Activated CD8-positive, alpha-beta memory T cell treated with anti-CD3 and anti-CD28 coated beads for 48 hours (primary cell): ENCODE data around the gene DHX57.
"Not testable (repeated sequence)": the region's sequence is repeated elsewhere in the genome, so short reads cannot be mapped to it uniquely, and the experiment has no call there.

Experiments
- DNase-seq, 3 experiments: peaks; one replicate each; pipeline ENCODE4 v3.0.0-alpha.2; 2020; ENCODE audit warnings: low read depth in 2 of 3, low spot score in 2 of 3

The DHX57 gene

DNA sequence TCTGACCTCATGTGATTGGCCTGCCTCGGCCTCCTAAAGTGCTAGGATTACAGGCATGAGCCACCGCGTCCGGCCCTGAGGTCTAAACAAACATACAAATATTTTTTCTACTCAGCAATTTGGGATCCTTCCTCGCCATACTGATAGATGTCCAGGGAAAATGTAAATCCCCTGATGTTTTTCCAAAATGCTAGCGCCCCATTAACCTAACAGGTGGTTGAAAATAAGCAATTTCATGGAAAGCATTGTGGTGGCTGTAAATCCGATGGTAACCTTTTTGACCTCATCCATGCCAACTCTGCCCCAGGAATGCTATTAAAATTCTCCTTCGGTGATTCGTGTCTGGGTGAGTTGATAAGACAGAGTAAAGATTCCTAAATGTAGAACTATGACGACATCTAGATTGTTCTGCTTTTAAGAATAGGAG, 78.5 kb downstream of the DHX57 start:
- no peak for DNase-seq

GRCh38 chr2:38795016-38795415, 80.7 kb downstream of the DHX57 start:
- DNase-seq: not testable (repeated sequence)

GRCh38 chr2:38794235-38794946, 81.3 kb downstream of the DHX57 start:
- no peak for DNase-seq

DNA sequence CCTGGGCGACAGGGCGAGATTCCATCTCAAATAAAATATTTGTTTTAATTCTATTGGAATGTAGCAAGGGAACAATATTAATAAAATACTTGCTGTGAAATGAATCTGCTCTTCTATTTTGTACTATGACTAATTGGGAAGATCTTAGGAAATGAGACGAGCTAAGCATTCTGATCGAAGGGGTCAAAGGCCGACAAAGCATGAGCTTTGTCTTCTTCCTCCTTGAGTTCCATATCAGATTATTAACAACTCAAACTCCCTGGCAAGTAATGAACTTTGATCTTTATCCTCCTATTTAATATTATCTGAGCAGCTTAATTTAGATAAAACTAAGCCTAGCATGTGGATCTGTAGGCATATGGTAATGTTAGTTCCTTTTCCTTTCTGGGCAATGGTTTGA, 82.2 kb downstream of the DHX57 start:
- no peak for DNase-seq

GRCh38 chr2:38792751-38793150, 83.0 kb downstream of the DHX57 start:
- no peak for DNase-seq

GRCh38 chr2:38792321-38792720, 83.4 kb downstream of the DHX57 start:
- not testable (repeated sequence) for DNase-seq

- DNase-seq: no peak
These were observed 84.0 kb downstream of the DHX57 start for GRCh38 chr2:38791744-38792143.

- no peak for DNase-seq
These were observed 86.0 kb downstream of the DHX57 start for GRCh38 chr2:38789691-38790090.

DNA sequence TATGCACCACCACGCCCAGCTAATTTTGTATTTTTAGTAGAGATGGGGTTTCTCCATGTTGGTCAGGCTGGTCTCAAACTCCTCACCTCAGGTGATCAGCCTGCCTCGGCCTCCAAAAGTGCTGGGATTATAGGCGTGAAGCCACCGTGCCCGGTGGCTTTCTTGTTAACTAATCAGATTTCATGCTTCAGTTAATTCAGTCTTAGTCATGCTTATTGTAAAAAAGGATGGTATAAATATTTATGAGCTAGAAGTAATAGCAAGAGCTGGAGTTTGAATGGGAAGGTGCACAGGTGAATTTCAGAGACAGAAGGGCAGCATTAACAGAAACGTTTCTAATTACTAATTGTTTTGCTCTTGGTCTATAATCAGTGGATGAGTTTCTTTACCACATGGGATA, 87.4 kb downstream of the DHX57 start:
- DNase-seq: no peak

- no peak for DNase-seq
These were observed 92.1 kb downstream of the DHX57 start for GRCh38 chr2:38783586-38783985.

- DNase-seq: no peak
These were observed 97.0 kb downstream of the DHX57 start for GRCh38 chr2:38778687-38779082.

DNA sequence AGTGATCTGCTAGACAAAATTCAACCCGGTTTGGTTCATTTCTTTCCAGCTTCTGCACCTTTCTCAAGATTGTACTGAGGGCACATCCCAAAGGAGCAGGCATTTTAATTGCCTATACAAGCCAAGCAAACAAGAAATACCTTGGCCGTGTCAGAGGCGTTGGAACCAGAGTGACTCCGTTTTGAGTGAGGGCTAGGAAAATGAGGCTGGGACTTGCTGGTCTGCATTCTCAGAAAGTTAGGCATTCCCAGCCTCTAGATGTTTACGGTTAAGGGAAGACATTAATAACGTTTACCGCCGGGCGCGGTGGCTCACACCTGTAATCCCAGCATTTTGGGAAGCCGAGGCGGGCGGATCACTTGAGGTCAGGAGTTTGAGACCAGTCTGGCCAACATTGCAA, 99.2 kb downstream of the DHX57 start:
- DNase-seq: no peak

- DNase-seq: no peak
These were observed 99.9 kb downstream of the DHX57 start for GRCh38 chr2:38775921-38776225.

- no peak for DNase-seq
These were observed 100.4 kb downstream of the DHX57 start for GRCh38 chr2:38775097-38775920.

GRCh38 chr2:38771632-38772031, 104.1 kb downstream of the DHX57 start:
- DNase-seq: no peak

DNA sequence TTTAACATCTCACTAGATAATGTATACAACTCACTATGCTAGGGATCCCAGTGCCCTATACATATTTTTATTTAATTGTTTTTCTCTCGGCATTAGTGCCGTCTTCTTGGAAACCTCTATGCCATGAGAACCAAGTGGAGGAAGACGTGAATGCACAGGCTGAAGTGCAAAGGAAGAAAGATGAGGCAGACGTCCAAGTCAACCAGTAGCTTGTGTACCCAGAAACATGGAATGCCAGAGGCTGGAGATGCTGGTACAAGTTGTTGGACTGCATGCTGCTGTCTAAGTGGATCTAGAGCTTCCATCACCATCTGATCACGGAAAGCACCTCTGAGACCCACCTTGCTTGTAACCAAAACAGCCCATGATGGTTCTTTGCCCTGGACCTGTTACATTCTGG, 110.2 kb downstream of the DHX57 start:
- no peak for DNase-seq

- DNase-seq: no peak
These were observed 110.6 kb downstream of the DHX57 start for GRCh38 chr2:38765149-38765548.

GRCh38 chr2:38763728-38764127, 112.0 kb downstream of the DHX57 start:
- DNase-seq: no peak

DNA sequence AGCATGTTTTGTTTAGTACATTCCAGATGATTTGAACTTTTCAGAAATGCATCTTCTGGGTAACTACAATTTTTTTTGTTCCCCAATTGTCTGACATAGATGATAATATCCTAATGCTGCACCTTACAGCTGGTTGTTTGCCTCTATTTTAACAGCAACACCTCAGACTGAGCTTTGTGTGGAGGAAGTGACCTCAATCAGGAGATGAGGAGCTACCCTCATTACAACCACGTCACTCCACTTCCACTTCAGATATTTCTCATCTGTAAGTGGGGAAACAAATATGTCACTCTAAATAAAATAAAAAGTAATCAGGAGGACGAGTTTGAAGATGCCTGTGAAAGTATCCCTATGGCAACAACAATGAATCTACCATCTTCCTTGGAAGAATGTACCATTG, 112.5 kb downstream of the DHX57 start:
- DNase-seq: no peak

- not testable (repeated sequence) for DNase-seq
These were observed 119.8 kb downstream of the DHX57 start for GRCh38 chr2:38755891-38756290.

- DNase-seq: no peak
These were observed 121.2 kb downstream of the DHX57 start for GRCh38 chr2:38754506-38754905.

GRCh38 chr2:38754049-38754448, 121.7 kb downstream of the DHX57 start:
- no peak for DNase-seq
